Progenitor cell of endocrine pancreas (in vitro differentiated cells): ENCODE results near the gene RAP2A. TPM values are rescaled to one million over a fixed set of nuclear protein-coding genes. Genes with fewer than 3 reads are reported as not detected.

Experiments used
- DNase-seq: peaks from one replicate; pipeline ENCODE4 v3.0.0; 2021; ENCODE audit warnings: low spot score; ENCODE audit not compliant: unreplicated experiment
- H3K27ac Mint-ChIP-seq: 2 replicates; pipeline ENCODE4 v1.8.0; 2021; ENCODE audit warnings: mild to moderate bottlenecking, moderate library complexity, mixed read lengths
- H3K27me3 Mint-ChIP-seq: 2 replicates; pipeline ENCODE4 v1.8.0; 2021; ENCODE audit warnings: mixed read lengths
- H3K36me3 Mint-ChIP-seq: 2 replicates; pipeline ENCODE4 v1.8.0; 2022; ENCODE audit warnings: mixed read lengths; ENCODE audit not compliant: insufficient read depth
- H3K4me1 Mint-ChIP-seq: 2 replicates; pipeline ENCODE4 v1.8.0; 2021; ENCODE audit warnings: low read depth, mixed read lengths
- H3K4me3 Mint-ChIP-seq: 2 replicates; pipeline ENCODE4 v1.8.0; 2021; ENCODE audit warnings: low read depth, mild to moderate bottlenecking, moderate library complexity, mixed read lengths
- H3K9me3 Mint-ChIP-seq: 2 replicates; pipeline ENCODE4 v1.8.0; 2021; ENCODE audit warnings: low read depth, mixed read lengths
- total RNA-seq: library from RNA; stranded (reverse); gene quantifications from 2 replicates; pipeline ENCODE4 v1.2.1, GENCODE V29; 2021
- TF ChIP-seq, protein P1 (sequence below): fragments of 200-600 bp; sonication (generic); IDR thresholded peaks from one replicate; pipeline ENCODE4 v1.5.0; 2021; ENCODE audit warnings: antibody characterized with exemption, mild to moderate bottlenecking; ENCODE audit not compliant: unreplicated experiment

RAP2A gene
- total RNA-seq, 1 donor from 2014 or later, result 35.1 TPM

DNA sequence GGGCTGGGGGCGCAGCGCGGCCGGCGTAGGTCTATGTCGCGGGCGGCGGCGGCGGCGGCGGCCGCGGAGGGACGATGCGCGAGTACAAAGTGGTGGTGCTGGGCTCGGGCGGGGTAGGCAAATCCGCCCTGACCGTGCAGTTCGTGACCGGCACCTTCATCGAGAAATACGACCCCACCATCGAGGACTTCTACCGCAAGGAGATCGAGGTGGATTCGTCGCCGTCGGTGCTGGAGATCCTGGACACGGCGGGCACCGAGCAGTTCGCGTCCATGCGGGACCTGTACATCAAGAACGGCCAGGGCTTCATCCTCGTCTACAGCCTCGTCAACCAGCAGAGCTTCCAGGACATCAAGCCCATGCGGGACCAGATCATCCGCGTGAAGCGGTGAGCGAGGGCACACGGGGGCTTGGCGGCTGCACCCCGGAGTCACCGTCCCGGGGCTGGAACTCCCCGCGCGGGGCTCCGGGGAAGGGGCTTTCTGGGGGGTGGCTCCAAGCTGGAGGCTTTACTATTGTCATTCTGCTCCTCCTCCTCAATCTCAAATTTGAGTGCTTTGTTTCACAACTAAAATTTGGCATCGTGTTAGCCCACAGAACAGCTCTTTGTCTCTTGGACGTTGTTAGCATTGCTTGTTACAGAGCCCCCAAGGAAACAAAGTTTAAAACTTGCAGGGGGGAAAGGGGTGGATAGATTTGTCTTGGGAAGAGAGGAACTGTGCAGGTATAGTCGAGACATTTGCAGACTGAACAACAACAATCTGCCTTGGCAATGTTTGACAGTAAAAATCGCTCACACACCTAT lies 630 bp downstream of the RAP2A start:
- DNase-seq, result no peak
- H3K36me3 Mint-ChIP-seq, result no peaks in the 10 kb centered on the region
- H3K9me3 Mint-ChIP-seq, result no peaks in the 10 kb centered on the region
- H3K4me1 Mint-ChIP-seq, result peaks cover 35% of the 10 kb centered on the region
- peak overlapping the region; percentile 95 for H3K27ac Mint-ChIP-seq
- peak overlapping the region; percentile 88 for H3K4me3 Mint-ChIP-seq
- TF ChIP-seq, protein P1, sequence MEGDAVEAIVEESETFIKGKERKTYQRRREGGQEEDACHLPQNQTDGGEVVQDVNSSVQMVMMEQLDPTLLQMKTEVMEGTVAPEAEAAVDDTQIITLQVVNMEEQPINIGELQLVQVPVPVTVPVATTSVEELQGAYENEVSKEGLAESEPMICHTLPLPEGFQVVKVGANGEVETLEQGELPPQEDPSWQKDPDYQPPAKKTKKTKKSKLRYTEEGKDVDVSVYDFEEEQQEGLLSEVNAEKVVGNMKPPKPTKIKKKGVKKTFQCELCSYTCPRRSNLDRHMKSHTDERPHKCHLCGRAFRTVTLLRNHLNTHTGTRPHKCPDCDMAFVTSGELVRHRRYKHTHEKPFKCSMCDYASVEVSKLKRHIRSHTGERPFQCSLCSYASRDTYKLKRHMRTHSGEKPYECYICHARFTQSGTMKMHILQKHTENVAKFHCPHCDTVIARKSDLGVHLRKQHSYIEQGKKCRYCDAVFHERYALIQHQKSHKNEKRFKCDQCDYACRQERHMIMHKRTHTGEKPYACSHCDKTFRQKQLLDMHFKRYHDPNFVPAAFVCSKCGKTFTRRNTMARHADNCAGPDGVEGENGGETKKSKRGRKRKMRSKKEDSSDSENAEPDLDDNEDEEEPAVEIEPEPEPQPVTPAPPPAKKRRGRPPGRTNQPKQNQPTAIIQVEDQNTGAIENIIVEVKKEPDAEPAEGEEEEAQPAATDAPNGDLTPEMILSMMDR, result no peak
- no peaks in the 10 kb centered on the region for H3K27me3 Mint-ChIP-seq

DNA sequence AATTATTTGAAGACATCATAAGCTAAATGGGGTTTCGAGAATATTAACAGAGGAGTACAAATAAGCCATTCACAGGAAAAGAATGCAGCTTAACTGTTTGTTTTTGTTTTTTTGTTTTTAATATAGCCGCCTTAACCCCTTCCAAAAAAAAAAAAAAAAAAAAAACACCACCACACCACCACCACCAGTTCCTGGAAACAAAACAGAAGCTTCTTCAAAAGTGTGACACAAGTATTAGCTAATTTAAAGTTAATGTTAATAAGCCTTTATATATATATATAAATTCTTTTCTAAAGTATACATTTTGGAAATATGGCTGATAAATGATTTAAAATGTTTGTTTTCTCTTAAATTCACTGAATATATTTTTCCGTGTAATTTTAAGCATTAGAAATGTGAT lies 1.4 kb downstream of the RAP2A start:
- Mint-ChIP-seq H3K9me3 (no peaks in the 10 kb centered on the region), H3K27ac (peak overlapping the region; percentile 94)

DNA sequence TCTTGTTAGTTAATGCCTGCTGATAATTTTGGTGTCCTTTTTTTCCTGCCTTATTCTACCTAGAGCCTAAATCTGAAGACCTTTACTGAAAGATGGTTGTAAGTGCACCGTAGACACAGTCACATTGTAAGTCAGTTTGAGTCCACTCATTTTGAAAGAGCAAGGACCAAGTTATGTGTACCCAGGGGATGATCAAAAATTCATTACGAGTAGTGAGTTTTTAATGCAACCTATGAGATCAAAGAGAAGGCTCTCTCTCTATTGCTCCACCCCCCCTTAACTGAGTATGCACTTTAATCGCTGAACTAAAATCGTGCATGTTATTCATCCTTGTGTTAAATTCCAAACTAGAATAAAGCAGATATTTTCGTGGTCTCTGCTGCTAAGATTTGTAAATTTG lies 1.8 kb downstream of the RAP2A start:
- Mint-ChIP-seq H3K36me3 (no peaks in the 10 kb centered on the region), H3K27me3 (no peaks in the 10 kb centered on the region), H3K27ac (no peak overlapping the region), H3K4me1 (peaks cover 30% of the 10 kb centered on the region), H3K4me3 (peak overlapping the region; percentile 72), H3K9me3 (no peaks in the 10 kb centered on the region)
- DNase-seq, result no peak
- TF ChIP-seq, protein P1, result no peak

More for the DNA sequence above, 1.4 kb downstream of the RAP2A start:
- TF ChIP-seq, protein P1, result no peak
- Mint-ChIP-seq H3K36me3 (no peaks in the 10 kb centered on the region), H3K4me3 (peak overlapping the region; percentile 88), H3K27me3 (no peaks in the 10 kb centered on the region), H3K4me1 (peaks cover 32% of the 10 kb centered on the region)
- DNase-seq, result no peak

DNA sequence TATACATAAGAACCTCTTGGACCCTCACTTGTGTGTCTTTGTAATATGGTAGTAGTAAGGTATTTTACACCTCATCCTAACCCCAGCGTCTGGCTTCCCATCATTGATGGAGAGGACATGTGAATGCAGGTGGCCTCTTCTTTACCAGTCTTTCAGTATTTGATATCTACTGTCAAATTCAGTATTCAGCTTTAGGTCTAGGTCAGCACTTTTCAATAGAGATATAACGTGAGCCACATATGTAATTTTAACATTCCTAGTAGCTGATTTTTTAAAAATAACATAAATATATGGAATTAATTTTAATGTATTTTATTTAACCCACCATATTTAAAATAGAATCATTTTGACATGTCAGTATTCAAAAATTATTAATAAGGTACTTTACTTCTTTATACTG lies 2.9 kb downstream of the RAP2A start:
- Mint-ChIP-seq H3K4me1 (peaks cover 22% of the 10 kb centered on the region), H3K36me3 (no peaks in the 10 kb centered on the region), H3K4me3 (peak overlapping the region; percentile 72), H3K27ac (no peak overlapping the region), H3K9me3 (no peaks in the 10 kb centered on the region), H3K27me3 (no peaks in the 10 kb centered on the region)
- TF ChIP-seq, protein P1, result no peak
- no peak for DNase-seq

DNA sequence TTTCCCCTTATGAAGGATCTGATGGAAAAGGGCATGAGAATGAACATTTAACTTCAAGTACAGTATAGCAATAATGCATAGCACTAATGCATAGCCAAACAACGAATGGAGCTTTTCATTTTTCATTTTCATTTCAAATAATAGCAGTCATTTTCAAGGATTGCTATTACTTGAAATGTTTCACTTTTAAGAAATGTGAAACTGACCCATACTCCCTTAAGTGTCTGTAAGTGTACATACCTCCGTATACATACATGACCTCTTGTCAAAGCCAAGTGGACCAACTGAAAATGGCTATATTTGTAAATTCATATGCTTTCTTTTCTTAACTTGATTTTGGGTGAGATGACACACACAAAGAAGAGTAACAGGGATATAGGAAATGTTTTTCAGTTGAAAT lies 3.8 kb downstream of the RAP2A start:
- DNase-seq, result no peak
- no peaks in the 10 kb centered on the region for H3K27me3 Mint-ChIP-seq
- H3K4me3 Mint-ChIP-seq, result no peak overlapping the region
- no peak overlapping the region for H3K27ac Mint-ChIP-seq
- TF ChIP-seq, protein P1, result no peak
- no peaks in the 10 kb centered on the region for H3K9me3 Mint-ChIP-seq
- peaks cover 14% of the 10 kb centered on the region for H3K4me1 Mint-ChIP-seq
- no peaks in the 10 kb centered on the region for H3K36me3 Mint-ChIP-seq
